HG02885 (cell line): ENCODE data around the gene FAM181A.

Source experiments
- ATAC-seq: cut with Tn5 transposase; IDR thresholded peaks from one replicate; pipeline ENCODE4 v1.9.1; 2021; ENCODE audit warnings: mild to moderate bottlenecking; ENCODE audit not compliant: unreplicated experiment, poor library complexity

FAM181A gene

GRCh38 chr14:93903342-93904184, 23.6 kb upstream of the FAM181A start:
- ATAC-seq, result no peak

GRCh38 chr14:93905623-93906022, 21.5 kb upstream of the FAM181A start:
- no peak for ATAC-seq

- peak; percentile 61 for ATAC-seq
Measured at GRCh38 chr14:93906341-93907329, 20.5 kb upstream of the FAM181A start.

- ATAC-seq, result no peak
Measured at GRCh38 chr14:93909429-93910128, 17.6 kb upstream of the FAM181A start.

GRCh38 chr14:93911975-93912615, 15.0 kb upstream of the FAM181A start:
- no peak for ATAC-seq

- no peak for ATAC-seq
Measured at GRCh38 chr14:93912782-93913181, 14.4 kb upstream of the FAM181A start.

- ATAC-seq, result no peak
Measured at GRCh38 chr14:93914278-93914677, 12.9 kb upstream of the FAM181A start.

- ATAC-seq, result no peak
Measured at GRCh38 chr14:93915070-93915705, 12.0 kb upstream of the FAM181A start.

GRCh38 chr14:93915800-93916199, 11.3 kb upstream of the FAM181A start:
- ATAC-seq, result no peak

- ATAC-seq, result no peak
Measured at GRCh38 chr14:93916498-93916897, 10.6 kb upstream of the FAM181A start.

- ATAC-seq, result no peak
Measured at GRCh38 chr14:93917141-93917540, 10.0 kb upstream of the FAM181A start.

- no peak for ATAC-seq
Measured at GRCh38 chr14:93921001-93921806, 5.9 kb upstream of the FAM181A start.

- ATAC-seq, result no peak
Measured at GRCh38 chr14:93923626-93924025, 3.5 kb upstream of the FAM181A start.

GRCh38 chr14:93924592-93925355, 2.4 kb upstream of the FAM181A start:
- ATAC-seq, result no peak

- no peak for ATAC-seq
Measured at GRCh38 chr14:93925374-93925895, 1.7 kb upstream of the FAM181A start.

GRCh38 chr14:93926245-93926872, 785 bp upstream of the FAM181A start:
- ATAC-seq, result no peak

- ATAC-seq, result no peak
Measured at GRCh38 chr14:93927800-93928145, 629 bp downstream of the FAM181A start.
